Measurements from ENCODE around the gene PRSS57. TPM values are rescaled to one million over a fixed set of nuclear protein-coding genes. Genes with fewer than 3 reads are reported as not detected.
"Not testable (repeated sequence)": the region's sequence is repeated elsewhere in the genome, so short reads cannot be mapped to it uniquely, and the experiment has no call there.

PRSS57 gene
- total RNA-seq, result under 1 TPM in 1 of 2 donors, not detected in 1; 0.22 TPM

DNA sequence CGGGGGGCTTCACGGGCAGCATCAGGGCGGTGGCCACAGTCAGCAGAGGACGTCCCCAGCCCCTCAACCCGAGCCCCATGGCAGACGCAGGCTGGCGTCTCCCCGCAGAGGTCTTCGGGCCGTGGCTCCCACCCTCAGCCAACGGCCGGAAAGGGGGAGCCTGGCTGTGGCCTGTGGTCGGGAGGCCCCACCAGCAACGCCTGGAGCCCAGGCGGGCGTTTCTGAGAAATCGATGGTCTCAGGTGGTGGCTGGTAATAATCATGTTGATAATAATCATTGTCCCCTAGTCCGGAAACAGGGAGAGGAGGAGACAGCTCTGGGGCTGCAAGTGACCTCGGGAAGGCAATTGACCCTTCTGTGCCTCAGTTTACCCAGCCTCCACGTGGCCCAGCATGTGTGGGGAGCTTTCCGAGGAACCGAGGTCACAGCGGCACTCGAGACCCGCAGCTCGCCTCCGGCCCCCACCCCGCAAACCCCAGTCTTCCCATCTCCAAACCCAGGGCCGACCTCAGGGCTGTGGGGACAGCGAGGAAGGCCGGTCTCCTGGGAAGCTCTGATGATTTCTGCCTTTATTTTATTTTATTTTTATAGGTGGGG lies at the start of gene PRSS57:
PRSS57 (minus strand) TSS at position 101 of the 598 bp plus-strand sequence; CDS start at position 79, 22 bp downstream.
- Mint-ChIP-seq H3K27ac (no peak within 1 kb of the TSS), H3K4me3 (peak within 1 kb of the TSS in 1 of 2 donors; percentile 12), H3K27me3 (ENCODE audit: low read depth) (peaks cover 23% of the 10 kb centered on the region), H3K36me3 (ENCODE audit: insufficient read depth in 2 of 2) (no peaks in the 10 kb centered on the region), H3K4me1 (ENCODE audit: low read depth) (no peaks in the 10 kb centered on the region), H3K9me3 (no peaks in the 10 kb centered on the region)
- DNase-seq, result no peak
- ATAC-seq (replicated peaks in 1 of 2), result no peak

DNA sequence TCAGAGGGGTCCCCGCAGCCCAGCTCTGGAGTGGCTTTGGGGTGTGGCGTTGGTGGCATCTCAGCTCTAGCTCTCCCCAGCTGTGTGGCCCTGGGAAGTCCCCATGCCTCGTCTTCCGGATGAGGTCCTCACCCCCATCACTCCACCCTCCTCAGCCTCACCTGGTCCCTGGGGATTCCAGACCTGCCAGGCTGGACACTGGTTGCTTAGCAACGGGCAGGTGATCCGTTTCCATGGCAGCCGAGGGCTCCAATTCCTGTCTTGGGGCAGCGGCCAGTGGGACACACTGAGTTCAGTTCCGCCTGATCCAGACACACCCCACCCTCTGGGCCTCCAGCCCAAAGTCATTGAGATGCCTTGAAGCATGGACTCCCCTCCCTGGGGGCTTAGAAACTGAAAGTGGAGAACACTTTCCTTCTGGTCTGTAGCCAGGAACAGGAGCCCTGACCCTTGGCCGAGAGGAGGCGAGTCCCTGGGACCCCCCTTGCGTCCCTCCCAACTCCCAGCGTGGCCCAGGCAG lies 48.0 kb upstream of the PRSS57 start:
- H3K27me3 Mint-ChIP-seq (ENCODE audit: low read depth), result no peaks in the 10 kb centered on the region
- DNase-seq, result no peak
- H3K27ac Mint-ChIP-seq, result no peak overlapping the region
- H3K4me3 Mint-ChIP-seq, result no peak overlapping the region
- peaks cover 0 to 2% of the 10 kb centered on the region in 2 donors for H3K9me3 Mint-ChIP-seq
- H3K36me3 Mint-ChIP-seq (ENCODE audit: insufficient read depth in 2 of 2), result peaks cover 0 to 3% of the 10 kb centered on the region in 2 donors
- no peaks in the 10 kb centered on the region for H3K4me1 Mint-ChIP-seq (ENCODE audit: low read depth)
- ATAC-seq (replicated peaks in 1 of 2), result no peak

DNA sequence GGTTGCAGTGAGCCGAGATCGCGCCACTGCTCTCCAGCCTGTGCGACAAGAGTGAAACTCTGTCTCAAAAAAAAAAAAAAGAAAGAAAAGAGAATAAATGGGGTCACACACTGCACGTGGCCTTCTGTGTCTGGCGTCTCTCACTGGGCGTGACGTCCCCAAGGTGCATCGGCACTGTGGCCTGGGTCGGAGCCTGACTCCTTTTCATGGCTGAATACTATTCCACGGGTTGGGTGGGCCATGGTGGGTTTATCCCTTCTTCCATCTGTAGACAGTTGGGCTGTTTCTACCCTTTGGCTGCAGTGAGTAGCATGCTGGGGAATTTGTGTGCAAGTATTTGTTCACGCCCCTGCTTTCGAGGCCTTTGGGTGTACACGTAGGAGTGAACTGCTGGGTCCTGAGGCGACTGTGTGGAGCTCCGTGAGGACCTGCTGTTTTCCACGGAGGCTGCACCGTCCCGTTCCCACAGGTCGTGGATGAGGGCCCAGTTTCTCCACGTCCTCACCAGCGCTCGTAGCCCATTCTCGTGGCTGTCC lies 47.4 kb upstream of the PRSS57 start:
- no peak overlapping the region for H3K4me3 Mint-ChIP-seq
- no peak for DNase-seq
- no peaks in the 10 kb centered on the region for H3K27me3 Mint-ChIP-seq (ENCODE audit: low read depth)
- H3K27ac Mint-ChIP-seq, result no peak overlapping the region
- H3K4me1 Mint-ChIP-seq (ENCODE audit: low read depth), result no peaks in the 10 kb centered on the region
- H3K36me3 Mint-ChIP-seq (ENCODE audit: insufficient read depth in 2 of 2), result peaks cover 0 to 3% of the 10 kb centered on the region in 2 donors
- H3K9me3 Mint-ChIP-seq, result peaks cover 0 to 2% of the 10 kb centered on the region in 2 donors
- no peak for ATAC-seq (replicated peaks in 1 of 2)

DNA sequence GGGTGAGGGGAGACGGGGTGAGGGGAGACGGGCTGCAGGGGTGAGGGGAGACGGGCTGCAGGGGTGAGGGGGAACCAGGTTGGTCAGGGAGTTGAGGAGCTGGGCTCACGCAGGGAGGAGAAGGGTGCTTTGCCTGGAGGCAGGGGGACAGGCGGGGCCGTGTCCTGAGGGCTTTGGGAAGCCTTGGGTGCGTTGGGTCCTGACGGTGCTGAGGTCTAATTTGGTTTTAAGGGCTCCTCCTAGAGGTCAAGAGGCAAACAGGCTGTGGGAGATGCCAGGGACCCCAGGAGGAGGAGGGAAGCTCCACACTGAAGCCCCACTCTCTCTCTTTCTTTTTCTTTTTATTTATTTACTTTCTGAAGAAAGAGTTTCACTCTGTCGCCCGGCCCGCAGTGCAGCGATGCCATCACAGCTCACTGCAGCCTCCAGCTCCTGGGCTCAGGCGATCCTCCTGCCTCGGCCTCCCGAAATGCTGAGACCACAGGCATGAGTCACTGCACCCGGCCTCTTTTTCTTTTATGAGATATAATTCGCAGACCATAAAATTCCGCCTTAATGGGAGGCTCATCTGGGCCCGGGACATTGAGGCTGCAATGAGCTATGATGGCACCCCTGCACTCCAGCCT lies 46.4 kb upstream of the PRSS57 start:
- DNase-seq (peak in 1 of 2 donors; percentile 6), ATAC-seq (replicated peaks in 1 of 2) (no peak)
- Mint-ChIP-seq H3K9me3 (peaks cover 0 to 2% of the 10 kb centered on the region in 2 donors), H3K36me3 (ENCODE audit: insufficient read depth in 2 of 2) (peaks cover 0 to 3% of the 10 kb centered on the region in 2 donors), H3K4me3 (no peak overlapping the region), H3K4me1 (ENCODE audit: low read depth) (no peaks in the 10 kb centered on the region), H3K27me3 (ENCODE audit: low read depth) (no peaks in the 10 kb centered on the region), H3K27ac (no peak overlapping the region)

DNA sequence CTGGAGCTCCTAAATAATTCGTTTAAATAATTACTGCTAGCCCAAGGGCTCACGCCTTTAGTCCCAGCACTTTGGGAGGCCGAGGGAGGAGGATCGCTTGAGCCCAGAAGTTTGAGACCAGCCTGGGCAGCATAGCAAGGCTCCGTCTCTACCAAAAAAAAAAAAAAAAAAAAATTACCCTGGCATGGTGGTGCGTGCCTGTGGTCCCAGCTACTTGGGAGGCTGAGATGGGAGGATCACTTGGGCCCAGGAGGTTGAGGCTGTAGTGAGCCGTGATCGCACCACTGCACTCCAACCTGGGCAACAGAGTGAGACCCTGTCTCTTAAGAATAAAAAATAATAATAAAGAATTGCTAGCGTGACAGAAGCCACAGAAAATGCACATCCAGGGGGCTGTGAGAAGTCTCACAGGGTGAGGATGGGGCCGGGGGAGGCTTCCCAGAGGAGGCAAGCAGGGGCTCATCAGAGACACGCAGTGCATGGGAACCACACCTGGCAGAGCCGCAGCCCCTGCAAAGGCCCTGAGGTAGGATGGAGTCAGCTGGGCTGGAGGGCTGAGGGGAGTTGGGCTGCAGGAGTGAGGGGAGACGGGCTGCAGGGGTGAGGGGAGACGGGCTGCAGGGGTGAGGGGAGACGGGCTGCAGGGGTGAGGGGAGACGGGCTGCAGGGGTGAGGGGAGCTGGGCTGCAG lies 45.7 kb upstream of the PRSS57 start:
- H3K9me3 Mint-ChIP-seq; H3K4me3 Mint-ChIP-seq; DNase-seq; H3K27me3 Mint-ChIP-seq (ENCODE audit: low read depth); H3K36me3 Mint-ChIP-seq (ENCODE audit: insufficient read depth in 2 of 2); H3K27ac Mint-ChIP-seq; ATAC-seq (replicated peaks in 1 of 2); H3K4me1 Mint-ChIP-seq (ENCODE audit: low read depth): not testable (repeated sequence)

DNA sequence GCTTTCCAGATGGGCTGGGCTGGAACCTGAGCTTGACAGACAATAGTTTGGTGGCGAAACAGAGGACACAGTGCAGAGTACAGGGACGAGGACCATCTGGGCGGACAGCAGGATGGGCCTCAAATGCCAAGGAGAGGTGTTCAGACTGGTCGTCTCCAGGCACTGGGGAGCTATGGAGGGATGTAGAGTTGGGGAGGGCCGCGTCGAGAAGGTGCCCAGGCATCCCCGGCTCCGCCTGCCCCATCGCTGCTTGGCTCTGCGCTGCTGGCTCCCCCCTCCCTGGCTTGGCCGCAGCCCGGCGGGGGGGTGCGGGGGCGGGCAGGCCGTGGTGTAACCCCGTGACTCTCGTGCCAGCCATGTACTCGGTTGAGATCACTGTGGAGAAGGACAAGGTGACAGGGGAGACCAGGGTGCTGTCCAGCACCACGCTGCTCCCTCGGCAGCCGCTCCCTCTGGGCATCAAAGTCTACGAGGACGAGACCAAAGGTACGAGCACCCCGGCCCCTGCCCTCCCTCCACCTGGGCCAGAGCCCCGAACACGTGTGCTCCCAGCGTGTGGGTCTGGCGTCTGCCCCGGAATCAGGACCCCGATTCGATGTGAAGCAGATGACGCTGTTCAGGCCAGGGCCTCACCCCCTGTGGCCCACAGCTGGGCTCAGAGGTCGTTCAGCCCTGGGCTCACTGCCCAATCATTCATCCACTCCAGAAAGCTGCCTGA lies 44.9 kb upstream of the PRSS57 start:
- Mint-ChIP-seq H3K4me3 (no peak overlapping the region), H3K27me3 (ENCODE audit: low read depth) (no peaks in the 10 kb centered on the region), H3K4me1 (ENCODE audit: low read depth) (no peaks in the 10 kb centered on the region), H3K9me3 (peaks cover 0 to 2% of the 10 kb centered on the region in 2 donors), H3K27ac (no peak overlapping the region), H3K36me3 (ENCODE audit: insufficient read depth in 2 of 2) (peaks cover 0 to 3% of the 10 kb centered on the region in 2 donors)
- ATAC-seq (replicated peaks in 1 of 2) (no peak), DNase-seq (no peak)

DNA sequence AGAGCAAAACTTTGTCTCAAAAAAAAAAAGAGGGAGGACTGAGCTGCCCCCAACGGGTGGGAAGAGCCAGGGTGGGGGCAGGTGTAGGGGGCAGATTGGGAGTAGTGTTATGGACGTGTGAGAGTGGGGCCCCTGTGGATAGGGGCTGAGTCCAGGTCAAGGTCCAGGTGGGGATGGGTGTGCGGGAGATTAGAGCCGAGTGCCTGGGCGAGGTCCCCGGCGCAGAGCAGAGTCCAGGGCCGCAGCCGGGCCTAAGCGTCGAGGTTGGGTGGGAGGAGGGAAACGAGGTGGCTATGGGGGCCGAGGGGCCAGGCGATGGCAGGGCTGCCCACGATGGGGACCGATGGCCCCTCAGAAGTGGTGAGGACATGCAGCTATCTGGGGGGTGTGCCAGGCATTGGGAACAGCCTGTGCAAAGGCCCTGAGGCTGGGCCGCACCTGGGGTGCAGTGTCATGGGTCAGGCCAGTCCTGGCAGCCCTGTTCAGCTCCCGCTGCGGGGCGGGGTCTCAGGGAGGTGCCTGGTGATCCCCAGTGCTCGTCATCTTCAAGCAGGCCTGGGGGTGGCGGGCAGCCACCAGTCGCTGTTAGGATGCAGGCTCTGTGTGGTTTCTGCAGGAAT lies 43.4 kb upstream of the PRSS57 start:
- DNase-seq (no peak), ATAC-seq (replicated peaks in 1 of 2) (no peak)
- no peaks in the 10 kb centered on the region for H3K36me3 Mint-ChIP-seq (ENCODE audit: insufficient read depth in 2 of 2)
- peaks cover 0 to 1% of the 10 kb centered on the region in 2 donors for H3K9me3 Mint-ChIP-seq
- H3K27ac Mint-ChIP-seq, result no peak overlapping the region
- peaks cover 5% of the 10 kb centered on the region for H3K4me1 Mint-ChIP-seq (ENCODE audit: low read depth)
- H3K4me3 Mint-ChIP-seq, result no peak overlapping the region
- H3K27me3 Mint-ChIP-seq (ENCODE audit: low read depth), result no peaks in the 10 kb centered on the region

DNA sequence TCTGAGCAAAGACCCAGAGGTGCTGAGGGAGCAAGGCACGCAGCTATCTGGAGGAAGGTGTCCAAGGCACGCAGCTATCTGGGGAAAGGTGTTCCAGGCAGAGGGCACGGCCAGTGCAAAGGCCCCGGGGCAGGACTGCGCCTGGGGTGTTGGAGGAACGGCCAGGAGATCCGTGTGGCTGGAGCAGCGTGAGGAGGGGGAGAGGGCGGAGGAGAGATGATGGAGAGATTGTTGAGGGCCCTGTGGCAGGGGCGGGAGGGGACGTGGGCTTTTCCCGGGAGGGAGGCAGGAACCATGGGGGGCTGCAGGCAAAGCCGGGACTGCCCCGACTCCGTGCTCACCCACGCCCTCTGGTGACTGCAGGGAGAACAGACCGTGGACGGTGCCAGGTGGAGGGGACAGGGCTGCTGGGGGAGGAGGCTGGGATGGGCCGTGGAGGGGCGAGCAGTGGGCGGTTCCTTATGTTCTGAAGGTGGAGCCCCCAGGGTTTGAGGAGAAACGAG lies 42.4 kb upstream of the PRSS57 start:
- peak; percentile 72 to 74 for ATAC-seq (replicated peaks in 1 of 2)
- H3K36me3 Mint-ChIP-seq (ENCODE audit: insufficient read depth in 2 of 2), result no peaks in the 10 kb centered on the region
- H3K4me1 Mint-ChIP-seq (ENCODE audit: low read depth), result peaks cover 7% of the 10 kb centered on the region
- no peak overlapping the region for H3K4me3 Mint-ChIP-seq
- H3K27me3 Mint-ChIP-seq (ENCODE audit: low read depth), result no peaks in the 10 kb centered on the region
- H3K9me3 Mint-ChIP-seq, result no peaks in the 10 kb centered on the region
- DNase-seq, result peak; percentile 67 to 72
- H3K27ac Mint-ChIP-seq, result no peak overlapping the region

DNA sequence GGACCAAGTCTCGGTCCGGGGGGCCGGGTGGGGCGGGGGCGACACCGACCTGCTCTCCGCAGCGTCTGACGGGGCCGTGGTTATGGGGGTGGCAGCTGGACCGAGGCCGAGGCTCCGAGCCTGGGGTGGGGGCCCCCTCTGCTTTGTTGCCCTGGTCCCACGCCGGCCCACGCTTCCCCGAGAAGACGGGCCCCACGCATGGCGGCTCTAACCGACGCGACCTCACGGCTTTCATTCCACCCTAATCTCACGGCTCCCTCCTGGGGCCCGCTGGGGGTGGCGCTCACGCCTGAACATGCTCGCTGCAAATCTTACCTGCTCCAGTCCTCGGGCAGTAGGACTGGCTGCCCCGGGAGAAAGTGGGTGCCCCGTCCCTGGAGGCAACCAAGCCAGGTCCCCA lies 40.9 kb upstream of the PRSS57 start:
- H3K4me1 Mint-ChIP-seq (ENCODE audit: low read depth), result peaks cover 11% of the 10 kb centered on the region
- no peaks in the 10 kb centered on the region for H3K36me3 Mint-ChIP-seq (ENCODE audit: insufficient read depth in 2 of 2)
- no peaks in the 10 kb centered on the region for H3K9me3 Mint-ChIP-seq
- H3K4me3 Mint-ChIP-seq, result no peak overlapping the region
- H3K27ac Mint-ChIP-seq, result no peak overlapping the region
- H3K27me3 Mint-ChIP-seq (ENCODE audit: low read depth), result no peaks in the 10 kb centered on the region
- ATAC-seq (replicated peaks in 1 of 2) (no peak), DNase-seq (no peak)

DNA sequence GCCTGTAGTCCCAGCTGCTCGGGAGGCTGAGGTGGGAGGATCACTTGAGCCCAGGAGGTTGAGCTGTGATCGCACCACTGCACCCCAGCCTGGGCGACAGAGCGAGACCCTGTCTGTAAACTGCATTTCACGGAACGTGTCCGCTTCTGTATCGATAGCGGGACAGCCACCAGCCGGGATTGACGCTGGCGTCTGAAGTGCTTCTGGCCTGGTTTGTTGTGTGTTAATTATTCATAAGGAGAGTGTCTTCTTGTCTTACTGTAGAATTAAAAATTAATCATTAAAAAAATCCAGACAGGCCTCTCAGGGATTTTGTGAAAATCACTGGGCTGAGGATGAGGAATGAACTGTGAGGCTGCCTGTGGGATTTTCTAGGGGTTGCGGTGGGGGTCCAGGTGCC lies 39.5 kb upstream of the PRSS57 start:
- ATAC-seq (replicated peaks in 1 of 2), result no peak
- no peak for DNase-seq
- no peak overlapping the region for H3K27ac Mint-ChIP-seq

DNA sequence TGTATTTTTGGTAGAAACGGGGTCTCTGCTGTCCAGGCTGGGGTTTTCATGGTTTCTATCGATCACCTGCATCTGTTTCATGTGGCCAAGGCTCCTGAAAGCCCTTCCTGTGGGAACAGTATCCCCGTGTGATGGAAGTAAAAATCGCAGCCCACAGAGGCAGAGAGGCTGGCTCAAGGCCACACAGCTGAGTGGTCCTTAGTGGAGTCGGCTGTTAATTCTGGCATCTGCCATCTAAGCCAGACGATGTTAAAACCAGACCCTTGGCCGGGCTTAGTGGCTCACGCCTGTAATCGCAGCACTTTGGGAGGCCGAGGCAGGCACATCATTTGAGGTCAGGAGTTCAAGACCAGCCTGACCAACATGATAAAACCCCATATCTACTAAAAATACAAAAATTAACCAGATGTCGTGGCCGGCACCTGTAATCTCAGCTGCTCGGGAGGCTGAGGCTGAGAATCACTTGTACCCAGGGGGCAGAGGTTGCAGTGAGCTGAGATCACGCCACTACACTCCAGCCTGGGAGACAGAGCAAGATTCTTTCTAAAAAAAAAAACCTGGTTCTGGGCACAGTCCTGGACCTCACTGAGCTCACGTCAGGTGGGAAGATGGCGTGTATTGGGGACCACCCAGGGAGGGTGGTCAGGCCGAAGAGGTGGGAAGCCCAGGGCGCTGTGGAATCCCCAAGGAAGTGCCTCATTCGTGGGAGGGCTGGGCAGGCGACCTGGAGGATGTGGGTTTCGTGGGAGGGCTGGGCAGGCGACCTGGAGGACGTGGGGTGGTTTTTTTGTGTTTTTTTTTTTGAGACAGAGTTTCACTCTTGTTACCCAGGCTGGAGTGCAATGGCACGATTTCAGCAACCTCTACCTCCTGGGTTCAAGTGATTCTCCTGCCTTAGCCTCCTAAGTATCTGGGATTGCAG lies 37.2 kb upstream of the PRSS57 start:
- no peak for ATAC-seq (replicated peaks in 1 of 2)
- H3K27ac Mint-ChIP-seq, result no peak overlapping the region
- no peak for DNase-seq
- H3K4me3 Mint-ChIP-seq, result no peak overlapping the region
- H3K9me3 Mint-ChIP-seq, result no peaks in the 10 kb centered on the region
- no peaks in the 10 kb centered on the region for H3K27me3 Mint-ChIP-seq (ENCODE audit: low read depth)
- H3K36me3 Mint-ChIP-seq (ENCODE audit: insufficient read depth in 2 of 2), result no peaks in the 10 kb centered on the region
- H3K4me1 Mint-ChIP-seq (ENCODE audit: low read depth), result peaks cover 11% of the 10 kb centered on the region

More for the DNA sequence above, 39.5 kb upstream of the PRSS57 start:
- no peaks in the 10 kb centered on the region for H3K9me3 Mint-ChIP-seq
- no peaks in the 10 kb centered on the region for H3K36me3 Mint-ChIP-seq (ENCODE audit: insufficient read depth in 2 of 2)
- H3K4me1 Mint-ChIP-seq (ENCODE audit: low read depth), result peaks cover 11% of the 10 kb centered on the region
- H3K4me3 Mint-ChIP-seq, result no peak overlapping the region
- no peaks in the 10 kb centered on the region for H3K27me3 Mint-ChIP-seq (ENCODE audit: low read depth)

All from activated T-cell treated with anti-CD3 and anti-CD28 coated beads, Interleukin-2, amount 50 U/mL, for 72 hours (primary cell).